Body of pancreas (tissue), 4 donors: ENCODE measurements around the gene ERICH4.

ENCODE experiments used
- POLR2A ChIP-seq, 3 donors: fragments of 450-650 bp; IDR thresholded peaks; one replicate each; pipeline ENCODE4 v1.6.1; 2016; ENCODE audit warnings: antibody characterized with exemption in 3 of 3, mild to moderate bottlenecking in 2 of 3
- TF ChIP-seq, protein P1 (sequence below), 7 experiments: fragments of 450-650 bp in 4 of 7; fragments of 200-600 bp in 3 of 7; sonication (generic) in 3 of 7; IDR thresholded peaks; one replicate each; pipeline ENCODE4 v1.5.1; 2016 to 2019; ENCODE audit warnings: antibody characterized with exemption in 7 of 7

DNA sequence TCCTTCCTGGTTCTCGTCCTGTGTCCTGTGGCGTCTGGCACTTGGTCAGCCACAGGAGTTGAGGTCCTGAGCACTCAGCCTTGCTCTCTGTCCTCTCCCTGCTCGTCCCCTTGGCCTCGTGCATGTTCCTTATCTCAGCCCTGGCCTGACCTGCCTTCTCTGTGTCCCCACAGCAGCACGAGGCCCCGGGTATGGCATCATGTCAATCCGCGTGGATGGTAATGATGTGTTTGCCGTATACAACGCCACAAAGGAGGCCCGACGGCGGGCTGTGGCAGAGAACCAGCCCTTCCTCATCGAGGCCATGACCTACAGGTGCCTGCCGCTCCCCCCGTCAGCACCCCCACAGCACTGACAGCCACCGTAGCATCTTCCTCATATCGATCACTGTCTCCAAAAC lies 20.5 kb upstream of the ERICH4 start:
- TF ChIP-seq POLR2A (IDR thresholded peaks at IDR 0.05): no peak
- TF ChIP-seq, protein P1, sequence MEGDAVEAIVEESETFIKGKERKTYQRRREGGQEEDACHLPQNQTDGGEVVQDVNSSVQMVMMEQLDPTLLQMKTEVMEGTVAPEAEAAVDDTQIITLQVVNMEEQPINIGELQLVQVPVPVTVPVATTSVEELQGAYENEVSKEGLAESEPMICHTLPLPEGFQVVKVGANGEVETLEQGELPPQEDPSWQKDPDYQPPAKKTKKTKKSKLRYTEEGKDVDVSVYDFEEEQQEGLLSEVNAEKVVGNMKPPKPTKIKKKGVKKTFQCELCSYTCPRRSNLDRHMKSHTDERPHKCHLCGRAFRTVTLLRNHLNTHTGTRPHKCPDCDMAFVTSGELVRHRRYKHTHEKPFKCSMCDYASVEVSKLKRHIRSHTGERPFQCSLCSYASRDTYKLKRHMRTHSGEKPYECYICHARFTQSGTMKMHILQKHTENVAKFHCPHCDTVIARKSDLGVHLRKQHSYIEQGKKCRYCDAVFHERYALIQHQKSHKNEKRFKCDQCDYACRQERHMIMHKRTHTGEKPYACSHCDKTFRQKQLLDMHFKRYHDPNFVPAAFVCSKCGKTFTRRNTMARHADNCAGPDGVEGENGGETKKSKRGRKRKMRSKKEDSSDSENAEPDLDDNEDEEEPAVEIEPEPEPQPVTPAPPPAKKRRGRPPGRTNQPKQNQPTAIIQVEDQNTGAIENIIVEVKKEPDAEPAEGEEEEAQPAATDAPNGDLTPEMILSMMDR (IDR thresholded peaks at IDR 0.05): no peak
